Muscle layer of colon (tissue), 2 donors: ENCODE results near the gene SSH2.
"Not testable (repeated sequence)": the region's sequence is repeated elsewhere in the genome, so short reads cannot be mapped to it uniquely, and the experiment has no call there.

ENCODE experiments used
- H3K27ac ChIP-seq: one replicate; pipeline ENCODE4 v1.7.0; 2013; ENCODE audit warnings: low read depth, mild to moderate bottlenecking, low read length, moderate library complexity
- H3K27me3 ChIP-seq, 2 donors: one replicate each; pipeline ENCODE4 v1.7.0; 2013; ENCODE audit warnings: low read length in 2 of 2, mild to moderate bottlenecking in 2 of 2; ENCODE audit not compliant: insufficient read depth in 2 of 2, control insufficient read depth in 1 of 2
- H3K36me3 ChIP-seq: one replicate; pipeline ENCODE4 v1.7.0; 2013; ENCODE audit warnings: mild to moderate bottlenecking, low read length; ENCODE audit not compliant: insufficient read depth
- H3K4me1 ChIP-seq: one replicate; pipeline ENCODE4 v1.7.0; 2013; ENCODE audit warnings: mild to moderate bottlenecking, low read length; ENCODE audit not compliant: insufficient read depth
- H3K4me3 ChIP-seq, 2 donors: one replicate each; pipeline ENCODE4 v1.7.0; 2013; ENCODE audit warnings: low read length in 2 of 2, low read depth in 1 of 2, mild to moderate bottlenecking in 1 of 2, moderate library complexity in 1 of 2
- H3K9ac ChIP-seq: one replicate; pipeline ENCODE4 v1.7.0; 2013; ENCODE audit warnings: low read length
- H3K9me3 ChIP-seq: one replicate; pipeline ENCODE4 v1.7.0; 2013; ENCODE audit warnings: mild to moderate bottlenecking, low read length
- donor health status: abdominal sarcoma.
- donor health status: Adenocarcinoma of cecum.

The SSH2 gene

GRCh38 chr17:29866746-29867404, 63.2 kb downstream of the SSH2 start:
- Histone ChIP-seq H3K9ac (no peak overlapping the region), H3K4me3 (no peak overlapping the region), H3K9me3 (no peaks in the 10 kb centered on the region), H3K4me1 (peaks cover 5% of the 10 kb centered on the region), H3K27ac (no peak overlapping the region), H3K36me3 (no peaks in the 10 kb centered on the region), H3K27me3 (no peaks in the 10 kb centered on the region)

GRCh38 chr17:29864615-29865014, 65.4 kb downstream of the SSH2 start:
- Histone ChIP-seq H3K4me3 (no peak overlapping the region), H3K27ac (no peak overlapping the region), H3K9ac (no peak overlapping the region), H3K4me1 (no peaks in the 10 kb centered on the region), H3K27me3 (no peaks in the 10 kb centered on the region), H3K9me3 (no peaks in the 10 kb centered on the region), H3K36me3 (no peaks in the 10 kb centered on the region)

- H3K27ac ChIP-seq, H3K9ac ChIP-seq, H3K4me3 ChIP-seq, H3K36me3 ChIP-seq, H3K27me3 ChIP-seq, H3K4me1 ChIP-seq, H3K9me3 ChIP-seq: not testable (repeated sequence)
These were observed 65.9 kb downstream of the SSH2 start for GRCh38 chr17:29864123-29864522.

- Histone ChIP-seq H3K27me3 (no peaks in the 10 kb centered on the region), H3K9ac (no peak overlapping the region), H3K9me3 (no peaks in the 10 kb centered on the region), H3K4me3 (no peak overlapping the region), H3K27ac (no peak overlapping the region), H3K36me3 (no peaks in the 10 kb centered on the region), H3K4me1 (no peaks in the 10 kb centered on the region)
These were observed 67.1 kb downstream of the SSH2 start for GRCh38 chr17:29862951-29863350.

- Histone ChIP-seq H3K9me3 (no peaks in the 10 kb centered on the region), H3K4me3 (no peak overlapping the region), H3K4me1 (no peaks in the 10 kb centered on the region), H3K9ac (no peak overlapping the region), H3K27ac (no peak overlapping the region), H3K36me3 (no peaks in the 10 kb centered on the region), H3K27me3 (no peaks in the 10 kb centered on the region)
These were observed 67.9 kb downstream of the SSH2 start for GRCh38 chr17:29862127-29862526.

- H3K27ac ChIP-seq, H3K36me3 ChIP-seq, H3K9ac ChIP-seq, H3K9me3 ChIP-seq, H3K4me3 ChIP-seq, H3K4me1 ChIP-seq, H3K27me3 ChIP-seq: not testable (repeated sequence)
These were observed 70.6 kb downstream of the SSH2 start for GRCh38 chr17:29859445-29859844.

GRCh38 chr17:29857823-29858222, 72.2 kb downstream of the SSH2 start:
- Histone ChIP-seq H3K27me3 (no peaks in the 10 kb centered on the region), H3K4me3 (no peak overlapping the region), H3K9ac (no peak overlapping the region)

GRCh38 chr17:29857105-29857504, 72.9 kb downstream of the SSH2 start:
- not testable (repeated sequence) for H3K4me1 ChIP-seq, H3K9me3 ChIP-seq, H3K27me3 ChIP-seq, H3K27ac ChIP-seq, H3K4me3 ChIP-seq, H3K36me3 ChIP-seq, H3K9ac ChIP-seq

More at GRCh38 chr17:29857823-29858222, 72.2 kb downstream of the SSH2 start:
- Histone ChIP-seq H3K4me1 (no peaks in the 10 kb centered on the region), H3K27ac (no peak overlapping the region), H3K36me3 (no peaks in the 10 kb centered on the region), H3K9me3 (no peaks in the 10 kb centered on the region)

GRCh38 chr17:29855686-29856085, 74.3 kb downstream of the SSH2 start:
- no peaks in the 10 kb centered on the region for H3K27me3 ChIP-seq
- H3K36me3 ChIP-seq, result no peaks in the 10 kb centered on the region
- H3K9me3 ChIP-seq, result no peaks in the 10 kb centered on the region
- H3K4me1 ChIP-seq, result no peaks in the 10 kb centered on the region
- no peak overlapping the region for H3K27ac ChIP-seq
- no peak overlapping the region for H3K9ac ChIP-seq
- no peak overlapping the region for H3K4me3 ChIP-seq

GRCh38 chr17:29848737-29849136, 81.3 kb downstream of the SSH2 start:
- Histone ChIP-seq H3K27me3 (no peaks in the 10 kb centered on the region), H3K27ac (no peak overlapping the region), H3K9ac (no peak overlapping the region), H3K9me3 (no peaks in the 10 kb centered on the region), H3K36me3 (no peaks in the 10 kb centered on the region), H3K4me1 (no peaks in the 10 kb centered on the region), H3K4me3 (no peak overlapping the region)

- no peaks in the 10 kb centered on the region for H3K4me1 ChIP-seq
- H3K4me3 ChIP-seq, result no peak overlapping the region
- no peaks in the 10 kb centered on the region for H3K36me3 ChIP-seq
- H3K27ac ChIP-seq, result no peak overlapping the region
- no peaks in the 10 kb centered on the region for H3K9me3 ChIP-seq
- no peak overlapping the region for H3K9ac ChIP-seq
- no peaks in the 10 kb centered on the region for H3K27me3 ChIP-seq
These were observed 82.3 kb downstream of the SSH2 start for GRCh38 chr17:29847527-29848400.

GRCh38 chr17:29847118-29847517, 82.9 kb downstream of the SSH2 start:
- H3K4me3 ChIP-seq, result no peak overlapping the region
- no peaks in the 10 kb centered on the region for H3K4me1 ChIP-seq
- H3K9me3 ChIP-seq, result no peaks in the 10 kb centered on the region
- H3K36me3 ChIP-seq, result no peaks in the 10 kb centered on the region
- H3K27ac ChIP-seq, result no peak overlapping the region
- H3K27me3 ChIP-seq, result no peaks in the 10 kb centered on the region
- no peak overlapping the region for H3K9ac ChIP-seq
